ENCODE data around the gene PGM1. TPM values are rescaled to one million over a fixed set of nuclear protein-coding genes. Genes with fewer than 3 reads are reported as not detected.

PGM1 gene
- total RNA-seq, 3 donors from 2014 or later: 59.0 to 130 (median 80.1) TPM

- no peaks in the 10 kb centered on the region for H3K9me3 ChIP-seq
- TF ChIP-seq POLR2AphosphoS5 (IDR thresholded peaks at IDR 0.05) (no peak), CTCF (IDR thresholded peaks at IDR 0.05) (no peak), POLR2A (IDR thresholded peaks at IDR 0.05) (no peak)
- intact Hi-C loops (cut with DNase I; ENCODE audit: low total_unique reads): no loop called here
- H3K27me3 ChIP-seq: no peaks in the 10 kb centered on the region
- H3K27ac ChIP-seq: no peak overlapping the region
- DNase-seq (ENCODE audit: low spot score in 2 of 2): no peak
- H3K36me3 ChIP-seq: no peaks in the 10 kb centered on the region
- no peaks in the 10 kb centered on the region for H3K4me1 ChIP-seq
- no peak overlapping the region for H3K4me3 ChIP-seq
Observed at GRCh38 chr1:63678200-63678599, 85.0 kb downstream of the PGM1 start.

- TF ChIP-seq POLR2A (IDR thresholded peaks at IDR 0.05) (no peak), CTCF (IDR thresholded peaks at IDR 0.05) (no peak), POLR2AphosphoS5 (IDR thresholded peaks at IDR 0.05) (no peak)
- intact Hi-C loops (cut with DNase I; ENCODE audit: low total_unique reads): no loop called here
- no peak overlapping the region for H3K27ac ChIP-seq
- no peaks in the 10 kb centered on the region for H3K36me3 ChIP-seq
- no peak for DNase-seq (ENCODE audit: low spot score in 2 of 2)
- H3K4me3 ChIP-seq: no peak overlapping the region
- no peaks in the 10 kb centered on the region for H3K4me1 ChIP-seq
- H3K9me3 ChIP-seq: no peaks in the 10 kb centered on the region
- no peaks in the 10 kb centered on the region for H3K27me3 ChIP-seq
Observed at GRCh38 chr1:63679076-63679475, 85.9 kb downstream of the PGM1 start.

DNA sequence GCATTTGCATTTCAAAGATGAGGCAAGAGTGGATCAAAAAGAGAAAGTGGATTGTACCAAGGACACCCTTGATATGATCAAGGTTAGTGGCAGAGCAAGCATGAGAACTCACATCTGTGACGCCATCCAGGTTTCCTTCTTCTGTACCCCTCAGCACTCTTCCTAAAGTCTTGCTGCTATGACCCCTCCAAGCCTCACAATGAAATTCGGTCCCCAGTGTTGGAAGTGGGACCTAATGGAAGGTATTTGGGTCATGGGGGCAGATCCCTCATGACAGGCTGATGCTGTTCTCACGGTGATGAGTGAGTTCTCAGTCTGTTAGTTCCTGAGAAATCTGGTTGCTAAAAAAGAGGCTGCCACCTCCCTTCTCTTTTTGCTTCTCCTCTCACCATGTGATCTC is 86.4 kb downstream of the PGM1 start:
- no peaks in the 10 kb centered on the region for H3K27me3 ChIP-seq
- intact Hi-C loops (cut with DNase I; ENCODE audit: low total_unique reads): no loop called here
- no peak for TF ChIP-seq CTCF (IDR thresholded peaks at IDR 0.05)
- TF ChIP-seq POLR2A (IDR thresholded peaks at IDR 0.05): no peak
- no peak for TF ChIP-seq POLR2AphosphoS5 (IDR thresholded peaks at IDR 0.05)
- no peaks in the 10 kb centered on the region for H3K36me3 ChIP-seq
- no peaks in the 10 kb centered on the region for H3K4me1 ChIP-seq
- no peaks in the 10 kb centered on the region for H3K9me3 ChIP-seq
- H3K4me3 ChIP-seq: no peak overlapping the region
- no peak overlapping the region for H3K27ac ChIP-seq
- no peak for DNase-seq (ENCODE audit: low spot score in 2 of 2)

GRCh38 chr1:63682936-63683335 is 89.7 kb downstream of the PGM1 start:
- Histone ChIP-seq H3K4me3 (no peak overlapping the region), H3K27ac (no peak overlapping the region), H3K4me1 (no peaks in the 10 kb centered on the region), H3K27me3 (no peaks in the 10 kb centered on the region), H3K9me3 (no peaks in the 10 kb centered on the region), H3K36me3 (no peaks in the 10 kb centered on the region)
- no peak for DNase-seq (ENCODE audit: low spot score in 2 of 2)
- intact Hi-C loops (cut with DNase I; ENCODE audit: low total_unique reads): no loop called here
- no peak for TF ChIP-seq POLR2A (IDR thresholded peaks at IDR 0.05)
- no peak for TF ChIP-seq CTCF (IDR thresholded peaks at IDR 0.05)
- TF ChIP-seq POLR2AphosphoS5 (IDR thresholded peaks at IDR 0.05): no peak

- no peak overlapping the region for H3K27ac ChIP-seq
- H3K27me3 ChIP-seq: no peaks in the 10 kb centered on the region
- H3K36me3 ChIP-seq: no peaks in the 10 kb centered on the region
- H3K4me3 ChIP-seq: no peak overlapping the region
- intact Hi-C loops (cut with DNase I; ENCODE audit: low total_unique reads): no loop called here
- H3K4me1 ChIP-seq: no peaks in the 10 kb centered on the region
- DNase-seq (ENCODE audit: low spot score in 2 of 2): no peak
- TF ChIP-seq POLR2AphosphoS5 (IDR thresholded peaks at IDR 0.05) (no peak), POLR2A (IDR thresholded peaks at IDR 0.05) (no peak), CTCF (IDR thresholded peaks at IDR 0.05) (no peak)
- H3K9me3 ChIP-seq: no peaks in the 10 kb centered on the region
Observed at GRCh38 chr1:63683759-63684158, 90.5 kb downstream of the PGM1 start.

All from breast epithelium (tissue), 4 donors.